ENCODE data around the gene CHAC2. TPM values are rescaled to one million over a fixed set of nuclear protein-coding genes. Genes with fewer than 3 reads are reported as not detected.

CHAC2 gene
- total RNA-seq, 1 experiment from 2014 or later: 13.9 TPM

GRCh38 chr2:53778536-53779162 is 11.0 kb downstream of the CHAC2 start:
- DNase-seq (ENCODE audit: low read depth): no peak

GRCh38 chr2:53780056-53780455 is 12.5 kb downstream of the CHAC2 start:
- DNase-seq (ENCODE audit: low read depth): no peak

- no peak for DNase-seq (ENCODE audit: low read depth)
Measured at GRCh38 chr2:53782676-53783075, 15.1 kb downstream of the CHAC2 start.

- DNase-seq (ENCODE audit: low read depth): no peak
Measured at GRCh38 chr2:53784436-53784835, 16.8 kb downstream of the CHAC2 start.

DNA sequence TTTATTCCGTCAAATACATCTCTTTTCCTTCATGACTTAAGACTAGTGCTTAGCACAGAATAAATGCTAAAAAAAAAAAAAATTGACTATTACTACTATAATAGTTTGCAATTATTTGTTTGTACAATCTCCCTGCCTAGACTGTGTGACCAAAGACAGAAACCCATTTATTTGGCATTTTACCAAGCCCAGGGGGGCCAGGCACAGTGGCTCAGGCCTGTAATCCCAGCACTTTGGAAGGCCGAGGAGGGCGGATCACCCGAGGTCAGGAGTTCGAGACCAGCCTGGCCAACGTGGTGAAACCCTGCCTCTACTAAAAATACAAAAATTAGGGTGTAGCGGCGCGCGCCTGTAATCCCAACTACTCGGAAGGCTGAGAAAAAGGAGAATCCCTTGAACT is 17.8 kb downstream of the CHAC2 start:
- DNase-seq (ENCODE audit: low read depth): peak; percentile 26

GRCh38 chr2:53786352-53786704 is 18.7 kb downstream of the CHAC2 start:
- peak; percentile 56 for DNase-seq (ENCODE audit: low read depth)

GRCh38 chr2:53786705-53787613 is 19.4 kb downstream of the CHAC2 start, which contains the start of the genes ASB3 and ERLEC1:
ASB3 (minus strand) TSS chr2:53786953; CDS start chr2:53765572, 21,381 bp downstream.
ERLEC1 (plus strand) TSS chr2:53787044; CDS start chr2:53787211, 167 bp downstream.
- peak; percentile 85 for DNase-seq (ENCODE audit: low read depth)

DNA sequence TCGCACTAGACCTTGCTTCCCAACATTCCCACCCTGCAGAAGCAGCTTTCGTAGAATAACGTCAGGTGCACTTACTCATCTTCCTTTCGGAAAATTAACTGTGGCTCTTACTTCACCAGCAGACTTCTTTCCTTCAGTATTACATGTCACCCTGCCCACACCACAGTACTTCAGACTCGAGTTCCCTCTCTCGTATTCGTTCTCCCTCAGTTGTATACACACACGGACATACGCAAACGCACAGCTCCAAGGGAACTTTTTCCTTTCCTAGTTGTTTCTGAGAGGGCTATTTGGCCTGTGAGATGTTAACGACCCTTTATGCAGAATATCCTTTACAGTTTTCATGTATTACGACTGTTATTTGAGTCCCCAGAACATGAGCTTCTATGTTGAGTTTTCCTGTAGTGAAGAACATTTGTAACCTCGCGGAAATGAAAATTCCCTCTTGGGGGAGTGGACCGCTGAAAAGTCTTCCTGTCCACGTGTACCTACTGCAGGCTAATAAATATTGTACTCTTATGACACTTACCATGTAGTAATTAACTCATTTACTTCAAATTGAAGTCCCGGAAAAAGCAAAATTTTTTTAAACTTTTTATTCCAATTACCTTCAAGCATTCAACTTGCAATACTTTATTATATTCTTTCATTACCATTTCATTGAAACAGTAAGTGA is 20.1 kb downstream of the CHAC2 start:
- DNase-seq (ENCODE audit: low read depth): peak; percentile 25

GRCh38 chr2:53793261-53793660 is 25.7 kb downstream of the CHAC2 start:
- no peak for DNase-seq (ENCODE audit: low read depth)

DNA sequence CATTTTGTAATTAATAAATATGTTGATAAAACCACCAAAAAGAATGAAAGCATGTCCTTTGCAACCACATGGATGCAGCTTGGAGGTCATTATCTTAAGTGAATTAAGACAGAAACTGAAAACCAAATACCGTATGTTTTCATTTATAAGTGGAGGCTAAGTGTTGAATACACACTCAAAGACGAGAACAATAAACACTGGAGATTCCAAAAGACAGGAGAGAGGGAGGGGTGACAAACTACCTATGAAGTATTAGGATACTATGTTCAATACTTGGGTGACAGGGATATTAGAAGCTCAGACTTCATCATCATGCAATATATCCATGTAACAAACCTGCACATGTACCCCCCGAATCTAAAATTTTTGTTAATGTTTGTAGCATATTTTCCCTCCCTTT is 26.2 kb downstream of the CHAC2 start:
- DNase-seq (ENCODE audit: low read depth): no peak

DNA sequence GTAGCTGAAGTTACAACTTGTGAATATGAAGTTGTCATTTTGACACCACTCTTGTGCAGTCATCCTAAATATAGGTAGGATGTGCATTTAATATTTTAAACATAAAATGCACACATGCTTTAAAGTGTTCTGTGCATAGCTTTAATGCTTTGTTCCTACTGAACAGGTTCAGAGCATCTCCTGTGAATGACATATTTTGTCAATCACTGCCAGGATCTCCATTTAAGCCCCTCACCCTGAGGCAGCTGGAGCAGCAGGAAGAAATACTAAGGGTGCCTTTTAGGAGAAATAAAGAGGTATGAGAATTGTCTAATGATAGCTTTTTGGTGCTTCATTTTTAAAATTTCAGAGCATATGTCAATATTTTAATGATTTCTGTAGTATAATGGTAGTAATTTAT is 33.9 kb downstream of the CHAC2 start:
- no peak for DNase-seq (ENCODE audit: low read depth)

GRCh38 chr2:53802617-53803151 is 35.1 kb downstream of the CHAC2 start:
- DNase-seq (ENCODE audit: low read depth): no peak

- DNase-seq (ENCODE audit: low read depth): no peak
Measured at GRCh38 chr2:53811601-53812000, 44.0 kb downstream of the CHAC2 start.

DNA sequence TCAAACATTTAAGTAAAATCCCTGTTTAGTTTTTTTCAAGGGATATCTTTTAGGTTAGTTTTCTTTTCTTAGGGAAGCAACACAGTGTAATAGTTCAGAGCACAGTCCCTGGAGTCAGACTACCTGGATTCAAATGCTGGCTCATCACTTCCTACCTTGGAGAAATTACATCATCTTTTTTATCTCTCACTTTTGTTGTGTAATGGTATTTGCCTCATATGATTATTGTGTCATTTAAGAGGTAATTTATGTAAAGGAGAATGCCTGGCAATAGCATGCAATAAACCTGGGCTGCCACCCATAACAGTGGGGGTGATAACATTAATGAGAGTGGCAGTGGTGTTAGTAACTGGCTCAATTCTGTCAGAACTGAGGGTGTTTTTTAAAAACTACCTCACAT is 45.5 kb downstream of the CHAC2 start:
- no peak for DNase-seq (ENCODE audit: low read depth)

GRCh38 chr2:53818854-53819435 is 51.3 kb downstream of the CHAC2 start:
- no peak for DNase-seq (ENCODE audit: low read depth)

GRCh38 chr2:53819634-53820033 is 52.0 kb downstream of the CHAC2 start:
- DNase-seq (ENCODE audit: low read depth): no peak

- no peak for DNase-seq (ENCODE audit: low read depth)
Measured at GRCh38 chr2:53820048-53820447, 52.4 kb downstream of the CHAC2 start.

GRCh38 chr2:53820711-53821110 is 53.1 kb downstream of the CHAC2 start:
- DNase-seq (ENCODE audit: low read depth): peak; percentile 32

DNA sequence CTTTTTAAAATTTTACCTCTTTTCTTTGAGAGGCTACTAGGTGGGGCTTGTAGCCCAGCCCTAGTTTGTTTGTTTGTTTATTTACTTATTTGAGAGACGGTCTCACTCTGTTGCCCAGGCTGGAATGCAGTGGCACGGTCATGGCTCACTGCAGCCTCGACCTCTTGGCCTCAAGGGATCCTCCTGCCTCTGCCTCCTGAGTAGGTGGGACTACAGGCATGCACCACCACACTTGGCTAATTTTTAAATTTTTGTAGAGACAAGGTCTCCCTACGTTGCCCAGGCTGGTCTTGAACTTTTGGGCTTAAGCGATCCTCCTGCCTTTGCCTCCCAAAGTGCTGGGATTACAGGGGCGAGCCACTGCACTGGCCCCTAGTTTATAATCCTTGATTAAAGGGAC is 54.2 kb downstream of the CHAC2 start:
- DNase-seq (ENCODE audit: low read depth): no peak

- peak; percentile 14 for DNase-seq (ENCODE audit: low read depth)
Measured at GRCh38 chr2:53823639-53824038, 56.0 kb downstream of the CHAC2 start.
